Measurements from ENCODE around the gene PPP6R3.

The PPP6R3 gene

DNA sequence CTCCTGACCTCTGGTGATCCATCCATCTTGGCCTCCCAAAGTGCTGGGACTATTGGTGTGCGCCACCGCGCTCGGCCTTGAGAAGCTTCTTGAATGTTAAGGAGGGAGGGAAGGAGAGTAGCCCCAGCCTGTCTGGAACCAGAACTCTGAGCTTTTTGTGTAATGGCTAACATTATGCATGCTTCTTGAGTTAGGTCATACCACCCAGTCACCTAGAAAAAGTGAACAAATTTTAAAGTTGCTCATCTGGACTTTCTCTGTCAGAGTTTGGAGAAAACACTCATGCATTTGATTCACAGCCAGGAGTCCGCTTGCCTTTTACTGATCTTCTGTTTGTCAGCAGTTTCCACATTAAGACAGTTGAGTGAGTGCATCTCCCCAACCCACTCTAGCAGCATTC, 82.1 kb downstream of the PPP6R3 start:
- H3K36me3 Mint-ChIP-seq, result peaks cover 52 to 61% of the 10 kb centered on the region in 2 donors
- no peak for DNase-seq
- no peak for ATAC-seq (replicated peaks)
- H3K27ac Mint-ChIP-seq, result no peak overlapping the region
- peaks cover 32 to 60% of the 10 kb centered on the region in 2 donors for H3K4me1 Mint-ChIP-seq
- H3K4me3 Mint-ChIP-seq, result no peak overlapping the region
- no peaks in the 10 kb centered on the region for H3K27me3 Mint-ChIP-seq
- no peaks in the 10 kb centered on the region for H3K9me3 Mint-ChIP-seq

- H3K4me1 Mint-ChIP-seq, result peaks cover 37 to 59% of the 10 kb centered on the region in 2 donors
- H3K27ac Mint-ChIP-seq, result peak overlapping the region; percentile 60
- H3K36me3 Mint-ChIP-seq, result peaks cover 51 to 60% of the 10 kb centered on the region in 2 donors
- DNase-seq (no peak), ATAC-seq (replicated peaks) (no peak)
- H3K27me3 Mint-ChIP-seq, result no peaks in the 10 kb centered on the region
- no peaks in the 10 kb centered on the region for H3K9me3 Mint-ChIP-seq
- H3K4me3 Mint-ChIP-seq, result no peak overlapping the region
These were observed 83.0 kb downstream of the PPP6R3 start for GRCh38 chr11:68543594-68543993.

DNA sequence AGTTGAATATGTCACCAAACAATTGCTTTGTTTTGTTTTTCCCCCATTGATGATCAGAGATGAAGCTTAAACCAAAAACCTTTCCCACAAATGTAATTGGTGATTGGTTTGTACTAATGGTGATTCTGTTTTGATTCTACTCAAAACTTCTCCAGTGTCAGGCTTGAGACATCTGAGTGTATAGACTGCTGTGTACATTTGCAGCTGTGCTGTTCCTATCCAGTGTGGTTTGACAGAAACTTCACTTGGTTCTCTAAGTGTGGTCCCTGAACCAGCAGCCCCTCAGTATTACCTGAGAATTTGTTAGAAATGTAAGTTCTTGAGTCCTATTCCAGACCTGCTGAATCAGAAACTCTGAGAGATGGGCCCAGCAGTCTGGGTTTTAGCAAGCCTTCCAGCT, 84.8 kb downstream of the PPP6R3 start:
- peaks cover 40 to 59% of the 10 kb centered on the region in 2 donors for H3K4me1 Mint-ChIP-seq
- no peaks in the 10 kb centered on the region for H3K27me3 Mint-ChIP-seq
- DNase-seq (no peak), ATAC-seq (replicated peaks) (no peak)
- H3K36me3 Mint-ChIP-seq, result peaks cover 51 to 58% of the 10 kb centered on the region in 2 donors
- no peak overlapping the region for H3K27ac Mint-ChIP-seq
- H3K9me3 Mint-ChIP-seq, result no peaks in the 10 kb centered on the region
- no peak overlapping the region for H3K4me3 Mint-ChIP-seq

DNA sequence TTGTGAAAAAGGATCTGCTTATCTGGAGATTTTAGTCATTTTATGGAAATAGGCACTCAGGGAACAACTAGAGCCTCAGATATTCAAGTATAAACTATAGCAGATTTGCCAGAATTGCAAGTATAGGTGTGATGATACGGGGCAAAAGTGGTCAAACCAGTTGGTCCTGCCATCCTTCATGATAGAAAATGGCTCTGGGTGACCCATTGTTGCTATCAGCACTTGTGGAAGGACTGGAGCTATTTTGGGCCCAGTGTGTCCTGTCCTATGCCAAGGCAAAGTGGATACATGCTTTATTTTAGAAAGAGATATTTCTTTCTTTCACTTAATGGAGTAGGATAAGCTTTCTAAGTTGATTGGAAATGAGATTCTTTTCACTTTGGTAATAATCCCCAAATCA, 85.2 kb downstream of the PPP6R3 start:
- Mint-ChIP-seq H3K4me3 (no peak overlapping the region), H3K4me1 (peaks cover 42 to 59% of the 10 kb centered on the region in 2 donors), H3K36me3 (peaks cover 51 to 60% of the 10 kb centered on the region in 2 donors), H3K27ac (no peak overlapping the region), H3K9me3 (no peaks in the 10 kb centered on the region), H3K27me3 (no peaks in the 10 kb centered on the region)
- ATAC-seq (replicated peaks) (no peak), DNase-seq (no peak)

DNA sequence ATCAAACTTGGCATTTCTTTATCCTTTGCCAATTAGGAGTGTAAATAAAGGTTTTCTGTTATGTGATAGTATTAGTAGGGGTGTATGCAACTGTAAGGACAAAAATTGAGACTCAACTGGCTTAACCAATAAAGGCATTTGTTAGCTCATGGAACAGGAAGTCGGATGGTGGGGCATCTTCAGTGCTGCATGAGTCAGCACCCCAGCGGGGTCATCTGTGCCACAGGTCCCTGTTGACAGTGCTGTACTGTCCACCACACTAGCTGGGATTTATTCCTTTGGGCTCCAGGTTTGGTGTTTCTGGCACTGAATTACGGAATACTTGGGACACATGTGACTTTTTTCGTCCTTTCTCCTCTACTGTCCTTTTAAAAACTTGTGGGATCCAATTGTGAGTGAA, 86.0 kb downstream of the PPP6R3 start:
- peaks cover 49 to 58% of the 10 kb centered on the region in 2 donors for H3K36me3 Mint-ChIP-seq
- H3K9me3 Mint-ChIP-seq, result no peaks in the 10 kb centered on the region

DNA sequence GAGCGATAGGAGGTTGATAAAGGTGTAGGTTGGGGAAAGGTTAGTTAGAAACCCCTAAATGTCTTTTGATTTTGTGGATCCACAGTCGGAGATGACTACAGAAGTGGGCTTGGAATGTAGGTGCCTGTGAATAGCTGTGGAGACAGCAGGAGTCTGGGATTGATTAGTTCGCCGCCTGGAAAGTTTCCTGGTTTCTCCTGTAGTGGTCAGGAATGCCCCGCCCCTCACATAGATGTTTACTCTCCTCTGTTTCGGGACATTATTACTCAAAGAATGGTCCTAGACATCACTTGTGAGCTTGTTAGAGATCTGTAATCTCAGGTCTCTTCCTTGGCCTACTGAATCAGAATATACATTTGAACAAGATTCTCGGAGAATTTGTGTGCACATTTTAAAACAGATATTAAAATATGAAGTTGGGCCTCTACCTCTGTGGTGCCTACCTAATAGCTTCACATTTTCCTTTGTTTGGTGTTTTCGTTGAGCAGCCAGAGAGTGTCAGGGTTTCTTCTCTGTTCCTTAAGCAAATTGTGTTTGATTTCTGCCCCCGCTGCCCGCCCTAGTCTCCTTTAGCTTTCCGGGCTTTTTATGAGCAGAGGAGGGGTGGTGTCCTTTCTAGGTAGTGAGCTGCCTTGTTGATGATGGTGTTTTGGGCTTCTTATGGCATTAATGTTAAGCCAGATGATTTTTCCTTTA, 89.4 kb downstream of the PPP6R3 start:
- DNase-seq (no peak), ATAC-seq (replicated peaks) (no peak)
- Mint-ChIP-seq H3K9me3 (no peaks in the 10 kb centered on the region), H3K27ac (peak overlapping the region; percentile 86), H3K4me1 (peaks cover 28 to 39% of the 10 kb centered on the region in 2 donors), H3K27me3 (no peaks in the 10 kb centered on the region), H3K4me3 (peak overlapping the region in 1 of 2 donors; percentile 28), H3K36me3 (peaks cover 47 to 66% of the 10 kb centered on the region in 2 donors)

More for the DNA sequence above, 86.0 kb downstream of the PPP6R3 start:
- Mint-ChIP-seq H3K4me1 (peaks cover 37 to 54% of the 10 kb centered on the region in 2 donors), H3K4me3 (no peak overlapping the region), H3K27ac (peak overlapping the region; percentile 44), H3K27me3 (no peaks in the 10 kb centered on the region)
- DNase-seq, result no peak
- ATAC-seq (replicated peaks), result no peak

DNA sequence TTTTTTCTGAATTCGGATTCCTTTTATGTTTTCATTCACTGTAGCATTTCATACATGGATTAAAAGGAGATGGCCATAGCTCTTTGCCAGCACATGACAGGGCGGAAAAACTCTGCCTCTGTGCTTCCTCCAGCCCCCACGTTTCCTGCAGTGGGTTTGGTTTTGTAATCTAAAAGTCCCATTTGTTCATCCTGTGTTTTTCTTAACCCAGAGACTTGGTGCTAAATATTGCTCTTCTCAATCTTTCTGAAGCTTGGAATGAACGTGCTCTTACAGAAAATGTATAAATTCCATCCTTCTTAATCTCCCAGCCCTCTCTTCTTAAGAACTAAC, 89.9 kb downstream of the PPP6R3 start:
- Mint-ChIP-seq H3K27ac (peak overlapping the region; percentile 86), H3K4me1 (peaks cover 28 to 39% of the 10 kb centered on the region in 2 donors), H3K27me3 (no peaks in the 10 kb centered on the region), H3K4me3 (peak overlapping the region in 1 of 2 donors; percentile 28), H3K36me3 (peaks cover 44 to 66% of the 10 kb centered on the region in 2 donors), H3K9me3 (no peaks in the 10 kb centered on the region)
- DNase-seq (no peak), ATAC-seq (replicated peaks) (no peak)

DNA sequence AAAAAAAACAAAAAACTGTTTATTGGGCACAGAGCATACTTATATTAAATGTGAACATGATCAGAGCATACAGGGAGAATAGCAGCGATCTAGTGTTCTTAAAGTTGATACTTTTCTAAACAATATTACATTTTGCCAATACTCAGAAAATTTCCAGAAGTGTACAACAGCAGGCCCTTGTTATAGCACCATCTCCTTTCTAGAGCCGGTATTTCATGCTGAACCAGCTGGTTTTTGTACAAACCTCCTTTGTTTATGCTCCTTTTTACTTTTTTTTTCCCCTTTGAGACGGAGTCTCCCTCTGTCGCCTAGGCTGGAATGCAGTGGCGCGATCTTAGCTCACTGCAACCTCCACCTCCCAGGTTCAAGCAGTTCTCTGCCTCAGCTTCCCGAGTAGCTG, 90.7 kb downstream of the PPP6R3 start:
- H3K4me1 Mint-ChIP-seq, result peaks cover 27 to 39% of the 10 kb centered on the region in 2 donors
- H3K9me3 Mint-ChIP-seq, result no peaks in the 10 kb centered on the region
- no peaks in the 10 kb centered on the region for H3K27me3 Mint-ChIP-seq
- peaks cover 44 to 65% of the 10 kb centered on the region in 2 donors for H3K36me3 Mint-ChIP-seq
- no peak overlapping the region for H3K4me3 Mint-ChIP-seq
- ATAC-seq (replicated peaks) (no peak), DNase-seq (no peak)
- peak overlapping the region; percentile 86 for H3K27ac Mint-ChIP-seq

- H3K27me3 Mint-ChIP-seq, result no peaks in the 10 kb centered on the region
- ATAC-seq (replicated peaks), result no peak
- no peak for DNase-seq
- no peaks in the 10 kb centered on the region for H3K9me3 Mint-ChIP-seq
- peaks cover 24 to 39% of the 10 kb centered on the region in 2 donors for H3K4me1 Mint-ChIP-seq
- peaks cover 44 to 59% of the 10 kb centered on the region in 2 donors for H3K36me3 Mint-ChIP-seq
- no peak overlapping the region for H3K27ac Mint-ChIP-seq
- no peak overlapping the region for H3K4me3 Mint-ChIP-seq
These were observed 91.2 kb downstream of the PPP6R3 start for GRCh38 chr11:68551777-68552176.

- ATAC-seq (replicated peaks), result no peak
- H3K9me3 Mint-ChIP-seq, result no peaks in the 10 kb centered on the region
These were observed 92.0 kb downstream of the PPP6R3 start for GRCh38 chr11:68552542-68552941.

DNA sequence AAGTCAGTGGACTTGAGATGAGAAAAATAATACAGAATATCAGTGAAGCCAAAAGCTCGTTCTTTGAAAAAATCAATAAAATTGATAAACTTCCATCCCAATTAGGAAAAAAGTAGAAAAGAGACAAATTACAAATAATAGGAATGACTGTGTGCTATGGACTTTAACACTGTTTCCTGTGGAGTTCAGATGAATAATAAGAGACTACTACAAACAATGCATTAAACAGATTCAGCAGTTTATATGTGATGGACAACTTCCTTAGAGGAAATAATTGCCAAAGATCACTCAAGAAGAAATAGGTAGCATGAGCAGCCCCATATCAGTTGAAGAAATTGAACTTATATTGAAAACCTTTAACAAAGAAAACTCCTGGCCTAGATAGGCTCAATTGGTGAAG, 99.7 kb downstream of the PPP6R3 start:
- no peak for ATAC-seq (replicated peaks)

More at GRCh38 chr11:68552542-68552941, 92.0 kb downstream of the PPP6R3 start:
- H3K27ac Mint-ChIP-seq, result peak overlapping the region; percentile 67
- no peaks in the 10 kb centered on the region for H3K27me3 Mint-ChIP-seq
- DNase-seq, result no peak
- peaks cover 40 to 52% of the 10 kb centered on the region in 2 donors for H3K36me3 Mint-ChIP-seq
- H3K4me1 Mint-ChIP-seq, result peaks cover 24 to 34% of the 10 kb centered on the region in 2 donors
- H3K4me3 Mint-ChIP-seq, result no peak overlapping the region

DNA sequence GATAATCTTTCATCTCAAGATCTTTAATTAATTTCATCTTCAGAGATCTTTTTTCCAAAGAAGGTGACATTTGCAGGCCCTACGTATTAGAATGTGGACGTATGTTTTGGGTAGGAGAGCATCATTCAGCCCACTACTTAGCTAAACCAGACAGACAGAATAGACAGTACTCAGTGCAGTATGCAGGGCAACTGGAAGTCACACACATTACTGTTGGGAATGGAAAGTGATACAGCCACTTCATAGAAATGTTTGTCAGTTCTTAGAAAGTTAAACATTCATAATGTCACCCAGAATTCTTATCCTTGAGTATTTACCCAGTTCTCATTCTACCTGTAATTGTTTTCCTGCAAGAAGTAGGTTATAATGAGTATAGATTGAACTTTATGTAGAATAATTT, 102.9 kb downstream of the PPP6R3 start:
- no peak overlapping the region for H3K4me3 Mint-ChIP-seq
- H3K27me3 Mint-ChIP-seq, result no peaks in the 10 kb centered on the region
- H3K9me3 Mint-ChIP-seq, result no peaks in the 10 kb centered on the region
- peaks cover 8 to 28% of the 10 kb centered on the region in 2 donors for H3K4me1 Mint-ChIP-seq
- H3K36me3 Mint-ChIP-seq, result peaks cover 36 to 58% of the 10 kb centered on the region in 2 donors
- ATAC-seq (replicated peaks) (no peak), DNase-seq (no peak)
- H3K27ac Mint-ChIP-seq, result no peak overlapping the region

More for the DNA sequence above, 99.7 kb downstream of the PPP6R3 start:
- no peaks in the 10 kb centered on the region for H3K9me3 Mint-ChIP-seq
- peaks cover 20 to 34% of the 10 kb centered on the region in 2 donors for H3K36me3 Mint-ChIP-seq
- H3K27ac Mint-ChIP-seq, result no peak overlapping the region
- H3K4me3 Mint-ChIP-seq, result no peak overlapping the region
- no peaks in the 10 kb centered on the region for H3K27me3 Mint-ChIP-seq
- DNase-seq, result no peak
- H3K4me1 Mint-ChIP-seq, result peaks cover under 1 to 2% of the 10 kb centered on the region in 2 donors

GRCh38 chr11:68564261-68564660, 103.7 kb downstream of the PPP6R3 start:
- H3K4me3 Mint-ChIP-seq, result no peak overlapping the region
- peaks cover 36 to 53% of the 10 kb centered on the region in 2 donors for H3K36me3 Mint-ChIP-seq
- peaks cover 10 to 31% of the 10 kb centered on the region in 2 donors for H3K4me1 Mint-ChIP-seq
- ATAC-seq (replicated peaks) (no peak), DNase-seq (no peak)
- peak overlapping the region; percentile 34 for H3K27ac Mint-ChIP-seq
- H3K9me3 Mint-ChIP-seq, result no peaks in the 10 kb centered on the region
- no peaks in the 10 kb centered on the region for H3K27me3 Mint-ChIP-seq

- no peak overlapping the region for H3K4me3 Mint-ChIP-seq
- ATAC-seq (replicated peaks) (no peak), DNase-seq (no peak)
- H3K27ac Mint-ChIP-seq, result peak overlapping the region; percentile 74
- peaks cover 12 to 36% of the 10 kb centered on the region in 2 donors for H3K4me1 Mint-ChIP-seq
- H3K9me3 Mint-ChIP-seq, result no peaks in the 10 kb centered on the region
- H3K27me3 Mint-ChIP-seq, result no peaks in the 10 kb centered on the region
- H3K36me3 Mint-ChIP-seq, result peaks cover 35 to 56% of the 10 kb centered on the region in 2 donors
These were observed 105.2 kb downstream of the PPP6R3 start for GRCh38 chr11:68565768-68566167.

GRCh38 chr11:68567553-68567952, 107.0 kb downstream of the PPP6R3 start:
- H3K27ac Mint-ChIP-seq, result no peak overlapping the region
- ATAC-seq (replicated peaks) (no peak), DNase-seq (no peak)
- H3K9me3 Mint-ChIP-seq, result no peaks in the 10 kb centered on the region
- peaks cover 12 to 36% of the 10 kb centered on the region in 2 donors for H3K4me1 Mint-ChIP-seq
- no peak overlapping the region for H3K4me3 Mint-ChIP-seq
- peaks cover 40 to 60% of the 10 kb centered on the region in 2 donors for H3K36me3 Mint-ChIP-seq
- H3K27me3 Mint-ChIP-seq, result no peaks in the 10 kb centered on the region

Data from stimulated activated naive B cell treated with anti-CD40 and anti-IgM and Interleukin-4, amounts not matched to agents 10 μg/mL and 1 μg/mL and 100 μg/mL, for 72 hours (primary cell).